ENCODE measurements around the gene CDC45. TPM values are rescaled to one million over a fixed set of nuclear protein-coding genes. Genes with fewer than 3 reads are reported as not detected.

The CDC45 gene
- total and polyA plus RNA-seq, 11 donors: 0.15 to 3.1 (median 0.32) TPM; not detected in 4

GRCh38 chr22:19509923-19510322 is 30.2 kb downstream of the CDC45 start:
- Histone ChIP-seq H3K4me1 (no peaks in the 10 kb centered on the region), H3K9me3 (peaks cover 0 to 13% (median 3%) of the 10 kb centered on the region in 12 donors), H3K27me3 (no peaks in the 10 kb centered on the region), H3K4me3 (no peak overlapping the region), H3K27ac (no peak overlapping the region), H3K36me3 (no peaks in the 10 kb centered on the region)
- DNase-seq (no peak), ATAC-seq (no peak)
- WGBS, 4 donors: 88 to 98% (median 95%) methylated on average over 2 of the region's 2 CpGs
- no peak for TF ChIP-seq CTCF (IDR thresholded peaks at IDR 0.05)
- TF ChIP-seq POLR2A (IDR thresholded peaks at IDR 0.05): no peak
- intact Hi-C loops (cut with DNase I): no loop called here

- no peak overlapping the region for H3K27ac ChIP-seq
- H3K36me3 ChIP-seq: no peaks in the 10 kb centered on the region
- ATAC-seq: no peak
- WGBS, 4 donors: 73 to 97% (median 95%) methylated on average over 2 of the region's 2 CpGs
- H3K27me3 ChIP-seq: no peaks in the 10 kb centered on the region
- intact Hi-C loops (cut with DNase I): no loop called here
- no peak overlapping the region for H3K4me3 ChIP-seq
- no peak for TF ChIP-seq CTCF (IDR thresholded peaks at IDR 0.05)
- no peak for TF ChIP-seq POLR2A (IDR thresholded peaks at IDR 0.05)
- DNase-seq: no peak
- H3K9me3 ChIP-seq: peaks cover 0 to 13% (median 3%) of the 10 kb centered on the region in 12 donors
- H3K4me1 ChIP-seq: no peaks in the 10 kb centered on the region
Measured at GRCh38 chr22:19510919-19511341, 31.2 kb downstream of the CDC45 start.

- ATAC-seq (no peak), DNase-seq (no peak)
- 48 to 75% (median 60%) methylated on average over 2 of the region's 2 CpGs for WGBS, 4 donors
- H3K27ac ChIP-seq: no peak overlapping the region
- intact Hi-C loops (cut with DNase I): no loop called here
- no peak overlapping the region for H3K4me3 ChIP-seq
- H3K9me3 ChIP-seq: peaks cover 0 to 13% (median 3%) of the 10 kb centered on the region in 12 donors
- H3K36me3 ChIP-seq: no peaks in the 10 kb centered on the region
- TF ChIP-seq CTCF (IDR thresholded peaks at IDR 0.05): no peak
- no peak for TF ChIP-seq POLR2A (IDR thresholded peaks at IDR 0.05)
- H3K4me1 ChIP-seq: no peaks in the 10 kb centered on the region
- no peaks in the 10 kb centered on the region for H3K27me3 ChIP-seq
Measured at GRCh38 chr22:19513823-19514222, 34.1 kb downstream of the CDC45 start.

- Histone ChIP-seq H3K4me3 (no peak overlapping the region), H3K4me1 (no peaks in the 10 kb centered on the region), H3K27ac (no peak overlapping the region), H3K36me3 (no peaks in the 10 kb centered on the region), H3K9me3 (peaks cover 0 to 13% (median 3%) of the 10 kb centered on the region in 12 donors), H3K27me3 (no peaks in the 10 kb centered on the region)
- DNase-seq: no peak
- TF ChIP-seq CTCF (IDR thresholded peaks at IDR 0.05) (no peak), POLR2A (IDR thresholded peaks at IDR 0.05) (no peak)
- ATAC-seq: no peak
- intact Hi-C loops (cut with DNase I): loop anchor here in 2 of 10 donors (5.0 kb wide), 1 partner anchor 107 kb away; no protein-coding TSS in a partner anchor
- 89 to 93% (median 91%) methylated on average over 12 to 14 of the region's 14 CpGs for WGBS, 4 donors
Measured at GRCh38 chr22:19514831-19515565, 35.3 kb downstream of the CDC45 start.
